WERI-Rb-1 (cell line): ENCODE results near the gene TMA7B.

Experiments
- DNase-seq: peaks from one replicate; pipeline ENCODE4 v3.0.0-alpha.2; 2020
- H3K27ac ChIP-seq: fragments of 250-450 bp; sonication (Bioruptor Pico); 2 replicates; pipeline ENCODE4 v1.5.1; 2020; ENCODE audit warnings: mild to moderate bottlenecking, moderate library complexity
- H3K27me3 ChIP-seq: fragments of 250-450 bp; sonication (Bioruptor Pico); 2 replicates; pipeline ENCODE4 v1.5.1; 2021; ENCODE audit warnings: mild to moderate bottlenecking, low read depth, moderate library complexity; ENCODE audit not compliant: insufficient read depth, severe bottlenecking
- H3K36me3 ChIP-seq: fragments of 250-450 bp; sonication (Bioruptor Pico); 2 replicates; pipeline ENCODE4 v1.5.1; 2020; ENCODE audit warnings: mild to moderate bottlenecking, moderate library complexity
- H3K4me3 ChIP-seq: 2 replicates; pipeline ENCODE4 v1.5.1; 2011; ENCODE audit warnings: low read depth, mild to moderate bottlenecking, control low read depth, low read length
- H3K9me3 ChIP-seq: fragments of 250-450 bp; sonication (Bioruptor Pico); 2 replicates; pipeline ENCODE4 v1.5.1; 2021; ENCODE audit warnings: mild to moderate bottlenecking, moderate library complexity; ENCODE audit not compliant: severe bottlenecking
- TF ChIP-seq, protein P1 (sequence below): IDR thresholded peaks from 2 replicates; pipeline ENCODE4 v1.5.1; 2011; ENCODE audit warnings: low read depth, mild to moderate bottlenecking, control low read depth, inconsistent platforms, low read length

TMA7B gene

DNA sequence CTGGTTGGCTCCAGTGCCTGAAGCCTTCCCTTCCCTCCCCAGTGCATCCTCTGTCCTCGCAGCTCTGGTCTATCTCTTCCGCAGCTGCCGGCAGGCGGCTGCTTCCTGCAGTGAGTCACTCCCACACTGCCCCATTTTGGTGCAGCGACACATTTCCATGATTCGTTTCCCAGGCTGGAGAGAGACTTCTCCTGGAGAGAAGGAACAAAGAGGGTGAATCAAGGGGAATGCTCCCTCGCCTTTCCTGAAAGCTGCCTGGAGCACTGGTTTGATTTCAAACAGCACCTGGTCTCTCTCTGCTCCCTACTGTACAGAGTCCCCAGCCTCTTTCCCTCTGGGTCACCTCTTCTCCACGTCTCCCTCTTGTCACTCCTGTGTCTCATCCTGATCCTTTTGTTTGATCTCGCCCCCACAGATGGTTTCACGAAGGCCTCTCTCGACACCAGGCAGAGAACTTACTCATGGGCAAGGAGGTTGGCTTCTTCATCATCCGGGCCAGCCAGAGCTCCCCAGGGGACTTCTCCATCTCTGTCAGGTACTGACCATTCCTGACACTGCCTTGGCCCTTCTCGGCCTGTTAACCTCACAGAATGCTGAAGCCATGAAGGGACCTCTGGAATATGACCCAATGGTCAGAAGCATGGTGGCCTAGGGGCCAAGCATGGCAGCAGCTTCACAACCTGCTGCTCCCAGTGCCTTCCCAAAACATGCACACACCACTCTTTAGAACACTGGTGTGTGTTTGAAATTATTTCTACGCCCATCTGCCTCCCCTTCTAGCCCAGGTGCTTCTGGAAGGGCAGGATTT, at the start of gene TMA7B:
TSS of gene TMA7B (plus strand) at position 758 of the 808 bp plus-strand sequence. CDS start 3,978 bp downstream, outside the sequence.
- H3K36me3 ChIP-seq: no peaks in the 10 kb centered on the region
- no peak within 1 kb of the TSS for H3K4me3 ChIP-seq
- H3K27me3 ChIP-seq: no peaks in the 10 kb centered on the region
- H3K27ac ChIP-seq: no peak within 1 kb of the TSS
- no peaks in the 10 kb centered on the region for H3K9me3 ChIP-seq
- TF ChIP-seq, protein P1, sequence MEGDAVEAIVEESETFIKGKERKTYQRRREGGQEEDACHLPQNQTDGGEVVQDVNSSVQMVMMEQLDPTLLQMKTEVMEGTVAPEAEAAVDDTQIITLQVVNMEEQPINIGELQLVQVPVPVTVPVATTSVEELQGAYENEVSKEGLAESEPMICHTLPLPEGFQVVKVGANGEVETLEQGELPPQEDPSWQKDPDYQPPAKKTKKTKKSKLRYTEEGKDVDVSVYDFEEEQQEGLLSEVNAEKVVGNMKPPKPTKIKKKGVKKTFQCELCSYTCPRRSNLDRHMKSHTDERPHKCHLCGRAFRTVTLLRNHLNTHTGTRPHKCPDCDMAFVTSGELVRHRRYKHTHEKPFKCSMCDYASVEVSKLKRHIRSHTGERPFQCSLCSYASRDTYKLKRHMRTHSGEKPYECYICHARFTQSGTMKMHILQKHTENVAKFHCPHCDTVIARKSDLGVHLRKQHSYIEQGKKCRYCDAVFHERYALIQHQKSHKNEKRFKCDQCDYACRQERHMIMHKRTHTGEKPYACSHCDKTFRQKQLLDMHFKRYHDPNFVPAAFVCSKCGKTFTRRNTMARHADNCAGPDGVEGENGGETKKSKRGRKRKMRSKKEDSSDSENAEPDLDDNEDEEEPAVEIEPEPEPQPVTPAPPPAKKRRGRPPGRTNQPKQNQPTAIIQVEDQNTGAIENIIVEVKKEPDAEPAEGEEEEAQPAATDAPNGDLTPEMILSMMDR: no peak
- no peak for DNase-seq

DNA sequence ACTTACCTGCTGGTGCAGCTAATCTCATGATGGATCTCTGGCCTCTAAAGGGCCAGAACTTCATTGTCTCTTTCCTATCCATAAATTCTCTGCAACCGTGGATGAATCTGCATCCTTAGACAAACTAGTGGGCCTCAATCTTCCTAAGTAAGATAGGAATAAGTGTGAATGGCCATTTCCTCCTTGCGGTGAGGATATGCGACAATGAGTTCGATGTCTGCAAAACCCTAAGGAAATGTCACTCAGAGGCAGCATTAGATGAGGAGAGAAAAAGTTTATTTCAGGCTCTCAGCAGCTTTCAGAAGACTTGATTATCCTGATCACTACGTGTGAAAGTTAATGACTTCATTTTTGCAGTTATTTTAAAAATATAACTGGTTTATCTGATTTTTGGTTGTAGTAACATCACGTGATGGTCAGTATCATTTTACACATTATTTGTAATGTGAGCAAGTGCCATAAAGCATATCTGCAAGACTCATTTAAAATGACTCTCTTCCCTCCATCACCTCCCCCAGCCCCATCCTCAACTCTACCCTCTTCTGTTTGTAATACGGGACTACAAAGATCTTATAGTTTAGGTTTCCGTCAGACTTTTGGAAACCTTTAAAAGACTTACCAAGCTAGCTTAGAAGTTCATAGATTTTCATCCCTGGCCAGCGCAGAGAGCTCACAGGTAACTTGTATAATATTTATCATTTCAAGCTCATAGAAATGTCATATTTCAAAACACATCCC, 49.2 kb upstream of the TMA7B start:
- no peaks in the 10 kb centered on the region for H3K36me3 ChIP-seq
- DNase-seq: no peak
- H3K9me3 ChIP-seq: no peaks in the 10 kb centered on the region
- H3K4me3 ChIP-seq: no peak overlapping the region
- H3K27ac ChIP-seq: no peak overlapping the region
- TF ChIP-seq, protein P1: no peak
- H3K27me3 ChIP-seq: no peaks in the 10 kb centered on the region

DNA sequence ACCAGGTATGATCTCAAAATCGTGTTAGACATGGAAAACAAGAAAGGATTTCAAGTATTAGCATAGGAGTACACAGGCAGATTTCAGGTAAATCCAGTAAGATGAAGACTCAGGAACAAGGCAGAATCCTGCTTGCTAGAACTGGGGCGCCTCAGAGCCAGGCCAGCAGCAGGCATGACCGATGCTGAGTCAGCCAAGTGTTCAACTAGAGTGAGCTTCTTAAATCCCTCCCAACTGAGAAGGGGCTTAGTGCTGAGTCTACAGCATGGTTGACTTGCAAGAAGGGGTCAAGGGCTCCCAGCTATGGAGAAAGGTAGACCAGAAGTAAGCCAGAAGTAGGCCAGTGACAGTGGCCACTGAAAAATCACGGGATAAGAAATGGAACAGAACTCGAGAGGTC, 46.9 kb upstream of the TMA7B start:
- H3K27ac ChIP-seq: peak overlapping the region; percentile 53
- H3K27me3 ChIP-seq: no peaks in the 10 kb centered on the region
- no peak overlapping the region for H3K4me3 ChIP-seq
- DNase-seq: peak; percentile 74
- no peaks in the 10 kb centered on the region for H3K9me3 ChIP-seq
- no peaks in the 10 kb centered on the region for H3K36me3 ChIP-seq
- TF ChIP-seq, protein P1: no peak

DNA sequence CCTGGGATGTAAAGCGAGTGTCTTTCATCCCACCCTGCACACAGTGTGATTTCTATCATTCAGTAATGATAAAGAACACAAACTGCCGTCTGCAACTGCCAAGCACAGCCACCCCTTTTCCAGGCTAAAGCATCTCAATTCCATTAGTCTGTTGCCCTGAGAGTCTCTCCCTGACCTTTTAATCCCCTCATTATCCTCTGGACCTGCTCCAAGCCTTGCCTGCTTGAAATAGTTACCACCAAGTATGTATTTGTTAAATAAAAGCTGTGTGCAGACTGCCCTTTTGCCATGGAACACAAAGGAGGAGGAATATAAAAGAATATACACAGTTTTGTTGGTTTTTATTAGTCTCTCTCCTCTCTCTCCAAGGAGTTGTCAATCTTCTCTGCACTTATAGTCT, 46.3 kb upstream of the TMA7B start:
- Histone ChIP-seq H3K27ac (peak overlapping the region; percentile 53), H3K4me3 (no peak overlapping the region), H3K27me3 (no peaks in the 10 kb centered on the region), H3K36me3 (no peaks in the 10 kb centered on the region), H3K9me3 (no peaks in the 10 kb centered on the region)
- TF ChIP-seq, protein P1: no peak
- peak; percentile 65 for DNase-seq

DNA sequence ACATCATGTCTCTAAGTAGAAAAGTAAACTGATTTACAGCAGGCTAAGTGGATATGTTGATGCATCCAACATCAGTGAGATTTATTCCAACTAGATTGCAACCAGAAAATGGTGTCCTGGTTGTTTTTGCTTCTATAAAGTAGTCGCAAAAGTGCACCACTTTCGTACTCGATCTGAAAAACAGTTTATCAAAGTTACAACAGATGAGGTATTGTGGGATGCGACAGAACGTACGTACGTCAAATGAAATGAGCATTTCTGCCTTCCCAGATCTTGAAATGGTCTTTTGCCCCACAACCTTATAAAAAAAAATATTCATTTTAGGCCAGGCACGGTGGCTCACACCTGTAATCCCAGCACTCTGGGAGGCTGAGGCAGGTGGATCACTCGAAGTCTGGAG, 45.6 kb upstream of the TMA7B start:
- Histone ChIP-seq H3K9me3 (no peaks in the 10 kb centered on the region), H3K36me3 (no peaks in the 10 kb centered on the region), H3K4me3 (no peak overlapping the region), H3K27ac (no peak overlapping the region), H3K27me3 (no peaks in the 10 kb centered on the region)
- DNase-seq: no peak
- TF ChIP-seq, protein P1: no peak
